LNCAP (cell line): ENCODE results near the gene PTPN1.

Source experiments
- CTCF ChIP-seq: fragments of 450-650 bp; IDR thresholded peaks from 2 replicates; pipeline ENCODE4 v1.5.1; 2017; ENCODE audit warnings: mild to moderate bottlenecking

The PTPN1 gene

GRCh38 chr20:50488236-50488806, 21.9 kb upstream of the PTPN1 start:
- no peak for TF ChIP-seq CTCF

GRCh38 chr20:50491168-50491567, 19.0 kb upstream of the PTPN1 start:
- no peak for TF ChIP-seq CTCF

GRCh38 chr20:50491926-50492634, 18.1 kb upstream of the PTPN1 start:
- no peak for TF ChIP-seq CTCF

- no peak for TF ChIP-seq CTCF
Measured at GRCh38 chr20:50493881-50494253, 16.3 kb upstream of the PTPN1 start.

- no peak for TF ChIP-seq CTCF
Measured at GRCh38 chr20:50494428-50494827, 15.8 kb upstream of the PTPN1 start.

GRCh38 chr20:50496773-50497385, 13.3 kb upstream of the PTPN1 start:
- TF ChIP-seq CTCF = no peak

- no peak for TF ChIP-seq CTCF
Measured at GRCh38 chr20:50498071-50498776, 12.0 kb upstream of the PTPN1 start.
